CD14-positive monocyte (primary cell): ENCODE results near the gene BLOC1S4. TPM values are rescaled to one million over a fixed set of nuclear protein-coding genes. Genes with fewer than 3 reads are reported as not detected.

Experiments
- DNase-seq, 3 donors: peaks; one replicate each; pipeline ENCODE4 v3.0.0-alpha.2; 2011 to 2022
- H2AFZ ChIP-seq: 2 replicates; pipeline ENCODE4 v1.6.0; 2012; ENCODE audit warnings: mild to moderate bottlenecking, low read depth, low read length, inconsistent platforms; ENCODE audit not compliant: insufficient read depth, poor library complexity, severe bottlenecking
- H3K27ac ChIP-seq, 2 donors: 1 replicate in 1 of 2; 2 replicates in 1 of 2; pipeline ENCODE4 v1.5.1; 2012 to 2013; ENCODE audit warnings: low read length in 2 of 2, control low read depth in 1 of 2, inconsistent platforms in 1 of 2, low read depth in 1 of 2, mild to moderate bottlenecking in 1 of 2
- H3K27me3 ChIP-seq, 2 donors: one replicate each; pipeline versions ENCODE4 v1.6.0 to v1.6.1; 2011 to 2013; ENCODE audit warnings: low read length in 2 of 2; ENCODE audit not compliant: control insufficient read depth in 2 of 2, insufficient read depth in 2 of 2
- H3K36me3 ChIP-seq, 2 donors: replicated peaks in 1 of 2; 1 replicate in 1 of 2; 2 replicates in 1 of 2; pipeline versions ENCODE4 v1.5.1 to v1.6.1; 2012 to 2013; ENCODE audit warnings: low read length in 2 of 2, control low read depth in 1 of 2, inconsistent platforms in 1 of 2, mild to moderate bottlenecking in 1 of 2; ENCODE audit not compliant: insufficient read depth in 2 of 2, control insufficient read depth in 1 of 2
- H3K4me1 ChIP-seq, 2 donors: 1 replicate in 1 of 2; 2 replicates in 1 of 2; pipeline versions ENCODE4 v1.5.1 to v1.6.1; 2012 to 2013; ENCODE audit warnings: low read length in 2 of 2, control low read depth in 1 of 2, inconsistent platforms in 1 of 2, mild to moderate bottlenecking in 1 of 2, moderate library complexity in 1 of 2; ENCODE audit not compliant: insufficient read depth in 2 of 2, control insufficient read depth in 1 of 2
- H3K4me2 ChIP-seq: replicated peaks from 2 replicates; pipeline ENCODE3; 2012; ENCODE audit warnings: low read length, moderate library complexity, mild to moderate bottlenecking; ENCODE audit not compliant: poor library complexity, severe bottlenecking; ENCODE audit errors: extremely low read depth
- H3K4me3 ChIP-seq, 3 experiments: fragments of 200-600 bp in 1 of 3; sonication (generic) in 1 of 3; replicated peaks in 1 of 3; 1 replicate in 2 of 3; 2 replicates in 1 of 3; pipeline ENCODE4 v1.5.1; 2011 to 2013; ENCODE audit warnings: low read length in 3 of 3, mild to moderate bottlenecking in 3 of 3, control low read depth in 2 of 3, low read depth in 2 of 3, inconsistent platforms in 1 of 3, moderate library complexity in 1 of 3
- H3K79me2 ChIP-seq: 2 replicates; pipeline ENCODE4 v1.6.0; 2012; ENCODE audit warnings: mild to moderate bottlenecking, control low read depth, inconsistent platforms, low read length, moderate library complexity; ENCODE audit not compliant: insufficient read depth
- H3K9ac ChIP-seq: 2 replicates; pipeline ENCODE4 v1.6.0; 2017; ENCODE audit warnings: low read length, mild to moderate bottlenecking; ENCODE audit not compliant: insufficient read depth, poor library complexity, severe bottlenecking
- H3K9me3 ChIP-seq, 2 donors: replicated peaks in 1 of 2; 1 replicate in 1 of 2; 2 replicates in 1 of 2; pipeline versions ENCODE4 v1.5.1 to v1.6.1; 2012 to 2013; ENCODE audit warnings: low read length in 2 of 2, control low read depth in 1 of 2; ENCODE audit not compliant: control insufficient read depth in 1 of 2, insufficient read depth in 1 of 2
- H4K20me1 ChIP-seq: 2 replicates; pipeline ENCODE4 v1.6.0; 2012; ENCODE audit warnings: mild to moderate bottlenecking, low read length, control low read depth, moderate library complexity; ENCODE audit not compliant: insufficient read depth
- H3K27ac Mint-ChIP-seq, 7 donors: one replicate each; pipeline ENCODE4 v1.8.0; 2020; ENCODE audit warnings: mild to moderate bottlenecking in 7 of 7, mixed read lengths in 7 of 7, moderate library complexity in 6 of 7, inconsistent platforms in 2 of 7
- H3K27me3 Mint-ChIP-seq, 3 donors: one replicate each; pipeline ENCODE4 v1.8.0; 2021 to 2022; ENCODE audit warnings: low read depth in 3 of 3, mild to moderate bottlenecking in 3 of 3, mixed read lengths in 3 of 3, moderate library complexity in 3 of 3, inconsistent platforms in 1 of 3
- H3K36me3 Mint-ChIP-seq, 2 donors: one replicate each; pipeline ENCODE4 v1.8.0; 2020; ENCODE audit warnings: mixed read lengths in 2 of 2, inconsistent platforms in 1 of 2, mild to moderate bottlenecking in 1 of 2
- H3K4me1 Mint-ChIP-seq: one replicate; pipeline ENCODE4 v1.8.0; 2020; ENCODE audit warnings: mild to moderate bottlenecking, mixed read lengths
- H3K4me3 Mint-ChIP-seq, 2 donors: one replicate each; pipeline ENCODE4 v1.8.0; 2020; ENCODE audit warnings: mild to moderate bottlenecking in 2 of 2, mixed read lengths in 2 of 2, moderate library complexity in 1 of 2
- H3K9me3 Mint-ChIP-seq, 7 donors: one replicate each; pipeline ENCODE4 v1.8.0; 2020 to 2022; ENCODE audit warnings: mixed read lengths in 7 of 7, mild to moderate bottlenecking in 6 of 7, moderate library complexity in 6 of 7, inconsistent platforms in 2 of 7
- CTCF ChIP-seq: fragments of 200-600 bp; IDR thresholded peaks from one replicate; pipeline ENCODE4 v1.8.0; 2022; ENCODE audit warnings: antibody characterized with exemption, mild to moderate bottlenecking
- WGBS: methylation state at CpG from one replicate; pipeline ENCODE4 v1.1.5; 2013; ENCODE audit warnings: missing lambda C conversion rate; ENCODE audit not compliant: insufficient coverage; 5-methylcytosine and 5-hydroxymethylcytosine counted together
- intact Hi-C, 2 donors: fragments of 100-400 bp; cut with micrococcal nuclease; formaldehyde crosslinking; loops; one replicate each; pipeline versions ENCODE4 v1.15.0 to v1.15.1; 2023
- polyA plus RNA-seq, 3 donors: library from polyadenylated mRNA; depleted of rRNA in 1 of 3; unstranded in 2 of 3; stranded (reverse) in 1 of 3; fragments of 300-500 nt in 2 of 3; fragments of >200 nt in 1 of 3; fragmentation: Illumina TruSeq in 2 of 3; gene quantifications; 1 replicate in 2 of 3; 2 replicates in 1 of 3; pipeline ENCODE4 v1.2.3, GENCODE V29; 2012 to 2021

The BLOC1S4 gene
- polyA plus RNA-seq, 3 donors = 6.7 to 30.9 (median 20.1) TPM

- Mint-ChIP-seq H3K27me3 (peaks cover 0 to 4% (median 2%) of the 10 kb centered on the region in 3 donors), H3K9me3 (no peaks in the 10 kb centered on the region), H3K4me3 (peak overlapping the region in 1 of 2 donors; percentile 79), H3K27ac (peak overlapping the region; percentile 32 to 76 (median 66)), H3K36me3 (no peaks in the 10 kb centered on the region), H3K4me1 (peaks cover 20% of the 10 kb centered on the region)
- TF ChIP-seq CTCF = no peak
- peak; percentile 20 to 34 (median 25) for DNase-seq
- Histone ChIP-seq H3K27me3 (no peaks in the 10 kb centered on the region), H3K4me1 (peaks cover 20 to 23% of the 10 kb centered on the region in 2 donors), H4K20me1 (no peaks in the 10 kb centered on the region), H3K79me2 (no peaks in the 10 kb centered on the region), H2AFZ (peak overlapping the region; percentile 48), H3K4me3 (peak overlapping the region in 1 of 3 experiments; percentile 26), H3K36me3 (no peaks in the 10 kb centered on the region), H3K27ac (peak overlapping the region in 1 of 2 donors; percentile 40), H3K9me3 (no peaks in the 10 kb centered on the region), H3K4me2 (peak overlapping the region; percentile 28), H3K9ac (no peak overlapping the region)
- intact Hi-C loops = no loop called here
- WGBS = 53% methylated on average over 6 of the region's 6 CpGs
Observed at GRCh38 chr4:6752486-6752829, 36.5 kb downstream of the BLOC1S4 start.

GRCh38 chr4:6753103-6753560, 37.2 kb downstream of the BLOC1S4 start:
- no peak for TF ChIP-seq CTCF
- peak overlapping the region in 2 of 7 donors; percentile 18 to 33 for H3K27ac Mint-ChIP-seq
- peaks cover 0 to 4% (median 2%) of the 10 kb centered on the region in 3 donors for H3K27me3 Mint-ChIP-seq
- no peaks in the 10 kb centered on the region for H3K9me3 Mint-ChIP-seq
- H3K4me1 ChIP-seq = peaks cover 20 to 23% of the 10 kb centered on the region in 2 donors
- 92% methylated on average over 18 of the region's 18 CpGs for WGBS
- H3K4me3 ChIP-seq = no peak overlapping the region
- H3K79me2 ChIP-seq = no peaks in the 10 kb centered on the region
- peak overlapping the region; percentile 28 for H3K4me2 ChIP-seq
- no peak for DNase-seq
- no peaks in the 10 kb centered on the region for H3K9me3 ChIP-seq
- no peaks in the 10 kb centered on the region for H3K36me3 ChIP-seq
- peak overlapping the region in 1 of 2 donors; percentile 40 for H3K27ac ChIP-seq
- H4K20me1 ChIP-seq = no peaks in the 10 kb centered on the region
- no peaks in the 10 kb centered on the region for H3K36me3 Mint-ChIP-seq
- H2AFZ ChIP-seq = peak overlapping the region; percentile 48
- intact Hi-C loops = no loop called here
- no peaks in the 10 kb centered on the region for H3K27me3 ChIP-seq
- no peak overlapping the region for H3K9ac ChIP-seq
- H3K4me1 Mint-ChIP-seq = peaks cover 20% of the 10 kb centered on the region
- H3K4me3 Mint-ChIP-seq = no peak overlapping the region
